Central memory CD8-positive, alpha-beta T cell (primary cell): ENCODE measurements around the gene TAF8.
A peak's percentile ranks its signal among the peaks of the same experiment; 100 is the strongest.

Experiments
- ATAC-seq: fragments of 150-1000 bp; cut with Tn5 transposase; replicated peaks from 2 replicates; pipeline ENCODE4 v1.10.0; 2022; ENCODE audit warnings: mild to moderate bottlenecking, moderate FRiP score, moderate number of reproducible peaks; ENCODE audit not compliant: poor library complexity, severe bottlenecking; ENCODE audit errors: extremely low read depth
- DNase-seq, 2 donors: peaks; one replicate each; pipeline ENCODE4 v3.0.0; 2021; ENCODE audit warnings: low spot score in 2 of 2
- H3K27ac Mint-ChIP-seq: one replicate; pipeline ENCODE4 v1.8.0; 2022; ENCODE audit warnings: low read depth, mild to moderate bottlenecking, moderate library complexity, mixed read lengths
- H3K27me3 Mint-ChIP-seq: one replicate; pipeline ENCODE4 v1.8.0; 2022; ENCODE audit warnings: mixed read lengths
- H3K36me3 Mint-ChIP-seq: one replicate; pipeline ENCODE4 v1.8.0; 2022; ENCODE audit warnings: mild to moderate bottlenecking, moderate library complexity, mixed read lengths; ENCODE audit not compliant: insufficient read depth
- H3K4me1 Mint-ChIP-seq: one replicate; pipeline ENCODE4 v1.8.0; 2022; ENCODE audit warnings: mixed read lengths
- H3K4me3 Mint-ChIP-seq: one replicate; pipeline ENCODE4 v1.8.0; 2022; ENCODE audit warnings: mild to moderate bottlenecking, moderate library complexity, mixed read lengths
- H3K9me3 Mint-ChIP-seq: one replicate; pipeline ENCODE4 v1.8.0; 2022; ENCODE audit warnings: mixed read lengths

The TAF8 gene

DNA sequence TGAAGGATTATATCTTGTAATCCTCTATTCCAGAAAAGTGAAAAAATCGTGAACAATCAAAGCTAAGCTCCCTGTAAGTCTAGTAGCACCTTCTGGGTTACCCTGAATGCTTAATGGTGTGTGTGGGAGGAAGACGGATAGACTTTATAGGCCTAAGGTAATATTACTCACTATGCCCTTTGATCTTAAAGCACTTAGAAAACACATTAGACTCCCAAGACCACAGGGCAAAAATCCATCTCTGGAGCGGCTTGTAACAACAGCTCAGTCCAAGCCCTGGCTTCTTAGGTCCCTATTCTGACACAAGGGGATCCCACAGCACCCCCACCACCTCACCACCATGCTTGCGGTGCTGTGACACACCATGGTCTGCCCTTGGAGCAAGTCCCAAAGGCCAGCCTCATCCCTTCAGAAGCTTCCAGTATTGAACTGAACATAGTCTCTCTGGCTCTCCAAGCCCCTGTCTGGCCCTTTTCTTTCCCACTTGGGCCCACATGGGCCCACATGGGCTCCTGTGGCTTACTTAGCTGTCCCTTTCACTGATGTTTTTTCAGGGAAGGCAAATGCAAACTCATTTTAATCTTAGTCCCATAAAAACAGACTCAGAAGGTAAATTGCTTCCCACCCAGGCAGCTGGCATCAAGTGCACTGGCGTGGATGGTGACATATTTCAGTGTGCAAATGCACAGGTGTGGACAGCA lies 63.8 kb downstream of the TAF8 start:
- H3K27me3 Mint-ChIP-seq: peaks cover 17% of the 10 kb centered on the region
- no peaks in the 10 kb centered on the region for H3K36me3 Mint-ChIP-seq
- no peak for DNase-seq
- H3K4me1 Mint-ChIP-seq: no peaks in the 10 kb centered on the region
- H3K9me3 Mint-ChIP-seq: no peaks in the 10 kb centered on the region
- no peak for ATAC-seq
- H3K27ac Mint-ChIP-seq: no peak overlapping the region
- H3K4me3 Mint-ChIP-seq: no peak overlapping the region

DNA sequence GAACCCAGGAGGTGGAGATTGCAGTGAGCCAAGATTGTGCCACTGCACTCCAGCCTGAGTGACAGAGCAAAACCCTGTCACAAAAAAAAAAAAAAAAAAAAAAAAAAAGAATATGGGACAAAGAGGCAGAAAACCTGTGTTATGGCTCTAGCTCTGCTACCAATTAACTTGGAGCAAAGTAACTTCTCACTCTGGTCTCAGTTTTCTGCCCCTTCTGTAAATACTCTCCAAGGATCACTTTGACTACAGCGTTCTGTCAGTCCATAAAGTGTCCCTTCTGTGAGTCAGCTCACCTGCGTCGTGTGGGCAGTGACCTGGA lies 67.5 kb downstream of the TAF8 start:
- Mint-ChIP-seq H3K27ac (no peak overlapping the region), H3K9me3 (no peaks in the 10 kb centered on the region), H3K27me3 (peaks cover 17% of the 10 kb centered on the region), H3K4me3 (no peak overlapping the region), H3K36me3 (no peaks in the 10 kb centered on the region), H3K4me1 (no peaks in the 10 kb centered on the region)
- DNase-seq (no peak), ATAC-seq (no peak)

DNA sequence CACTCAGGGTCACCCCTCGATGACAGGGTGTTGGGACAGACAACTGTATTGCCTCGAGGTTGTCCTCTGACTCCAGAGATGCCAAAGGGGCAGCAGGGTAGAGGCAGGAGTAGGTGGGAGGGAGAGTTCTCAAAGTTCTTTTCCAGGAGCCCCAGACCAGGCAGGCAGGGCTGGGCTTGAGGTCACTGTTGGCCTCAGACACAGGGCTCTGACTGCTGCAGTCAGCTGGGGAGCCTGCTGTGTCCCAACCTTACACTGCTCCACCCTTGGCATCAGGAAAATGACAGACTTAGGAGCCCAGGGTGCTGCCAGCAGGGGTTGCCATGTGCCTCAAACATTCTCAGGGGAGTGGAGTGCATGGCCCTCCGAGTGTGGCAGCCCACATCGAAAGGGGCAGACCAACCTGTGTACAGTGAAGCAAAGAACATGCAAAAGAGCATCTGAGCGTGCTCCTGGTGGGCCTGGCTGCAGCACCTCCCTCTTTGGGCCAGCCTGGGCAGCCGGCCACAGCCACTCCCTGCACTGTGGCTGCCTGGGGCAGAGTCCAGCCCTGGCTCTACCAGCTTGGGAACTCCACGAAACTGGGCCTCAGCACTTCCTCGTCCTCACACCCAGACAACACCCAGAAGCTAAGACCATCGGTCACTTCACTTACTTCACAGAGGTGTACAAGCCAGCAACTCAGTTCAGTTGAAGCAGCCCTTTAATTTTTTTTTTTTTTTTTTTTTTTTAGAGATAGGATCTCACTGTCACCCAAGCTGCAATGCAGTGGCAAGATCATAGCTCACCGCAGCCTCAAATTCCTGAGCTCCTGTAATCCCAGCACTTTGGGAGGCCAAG lies 68.1 kb downstream of the TAF8 start:
- peaks cover 17% of the 10 kb centered on the region for H3K27me3 Mint-ChIP-seq
- H3K4me1 Mint-ChIP-seq: no peaks in the 10 kb centered on the region
- no peak overlapping the region for H3K27ac Mint-ChIP-seq
- no peak overlapping the region for H3K4me3 Mint-ChIP-seq
- no peaks in the 10 kb centered on the region for H3K36me3 Mint-ChIP-seq
- ATAC-seq (no peak), DNase-seq (no peak)
- no peaks in the 10 kb centered on the region for H3K9me3 Mint-ChIP-seq

DNA sequence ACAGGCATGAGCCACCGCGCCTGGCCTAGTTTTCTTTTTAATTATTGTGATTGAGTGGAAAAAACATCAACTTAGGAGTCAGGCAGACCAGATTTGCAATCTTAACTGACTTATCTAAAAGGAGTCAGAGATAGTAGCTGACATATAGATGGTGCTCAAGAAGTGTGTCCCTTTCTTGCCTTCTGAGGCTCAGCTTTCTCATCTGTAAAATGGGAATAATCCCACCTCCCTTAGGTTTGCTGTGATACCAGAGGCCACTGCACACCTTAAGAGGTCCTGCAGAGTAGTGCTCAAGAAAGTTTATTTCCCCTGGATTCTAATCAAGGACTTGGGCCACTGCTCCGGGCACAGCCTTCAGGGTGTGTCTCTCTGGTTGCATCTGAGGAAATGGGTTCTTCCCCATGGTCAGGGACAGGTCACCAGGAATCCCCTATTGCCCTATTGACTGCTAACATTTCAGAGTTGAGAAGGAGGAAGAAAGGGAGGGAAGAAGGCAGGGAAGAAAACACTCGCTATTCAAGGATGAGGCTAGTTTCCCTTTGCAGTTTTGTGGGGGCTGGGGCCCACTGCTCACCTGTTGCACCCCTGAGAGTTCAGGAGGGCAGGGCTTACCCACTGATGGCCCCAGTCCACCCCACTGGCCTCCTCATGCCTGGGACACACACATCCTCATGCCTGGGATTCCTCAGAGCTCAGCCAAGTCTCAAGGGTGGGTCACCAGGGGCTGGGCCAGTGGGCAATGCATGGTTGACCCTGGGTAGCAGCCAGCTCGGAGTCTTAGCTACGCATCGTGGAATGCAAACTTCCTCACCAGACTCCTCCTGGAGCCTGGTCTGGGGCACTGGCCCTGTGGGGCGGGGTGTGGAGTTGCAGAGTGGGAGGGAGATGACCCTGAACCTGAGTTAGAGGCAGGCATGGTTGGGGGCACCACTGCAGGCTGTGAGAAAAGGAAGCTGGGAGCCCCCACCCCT lies 70.9 kb downstream of the TAF8 start:
- no peak for DNase-seq
- no peak overlapping the region for H3K27ac Mint-ChIP-seq
- no peaks in the 10 kb centered on the region for H3K36me3 Mint-ChIP-seq
- H3K9me3 Mint-ChIP-seq: no peaks in the 10 kb centered on the region
- no peak for ATAC-seq
- no peak overlapping the region for H3K4me3 Mint-ChIP-seq
- H3K4me1 Mint-ChIP-seq: no peaks in the 10 kb centered on the region
- H3K27me3 Mint-ChIP-seq: peaks cover 13% of the 10 kb centered on the region

DNA sequence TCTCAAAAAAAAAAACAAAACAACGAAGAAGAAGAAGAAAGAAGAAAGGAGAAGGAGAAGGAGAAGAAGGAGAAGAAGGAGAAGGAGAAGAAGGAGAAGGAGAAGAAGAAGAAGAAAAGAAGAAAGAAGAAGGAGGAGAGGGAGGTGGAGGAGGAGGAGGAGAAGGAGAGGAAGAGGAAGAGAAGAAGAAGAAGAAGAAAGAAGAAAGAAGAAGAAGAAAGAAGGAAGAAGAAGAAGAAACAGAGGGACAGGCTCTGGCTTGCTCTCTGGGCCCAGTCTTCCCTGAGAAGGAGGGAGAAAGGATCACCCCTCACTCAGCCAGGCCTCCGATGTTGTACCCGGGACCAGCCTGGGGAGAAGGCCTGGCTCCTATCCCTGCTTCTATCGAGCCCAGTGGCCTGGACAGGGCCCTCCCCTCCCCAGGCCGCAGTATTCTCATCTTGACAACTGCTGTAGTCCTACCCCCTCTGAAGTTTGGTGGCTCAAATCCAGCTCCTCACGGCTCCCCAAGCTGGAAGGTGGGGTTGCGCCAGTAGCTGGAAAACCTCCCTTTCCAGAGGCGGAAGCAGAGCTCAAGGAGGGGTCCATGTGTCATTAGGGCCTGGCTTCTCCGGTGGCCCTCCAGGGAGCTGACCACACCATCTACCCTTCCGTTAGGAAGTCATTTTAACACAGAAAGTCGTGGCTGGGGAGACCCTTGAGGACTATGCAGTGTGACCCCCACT lies 73.2 kb downstream of the TAF8 start:
- ATAC-seq (no peak), DNase-seq (no peak)
- Mint-ChIP-seq H3K9me3 (no peaks in the 10 kb centered on the region), H3K4me3 (no peak overlapping the region), H3K36me3 (no peaks in the 10 kb centered on the region), H3K4me1 (no peaks in the 10 kb centered on the region), H3K27me3 (no peaks in the 10 kb centered on the region), H3K27ac (peak overlapping the region; percentile 34)

DNA sequence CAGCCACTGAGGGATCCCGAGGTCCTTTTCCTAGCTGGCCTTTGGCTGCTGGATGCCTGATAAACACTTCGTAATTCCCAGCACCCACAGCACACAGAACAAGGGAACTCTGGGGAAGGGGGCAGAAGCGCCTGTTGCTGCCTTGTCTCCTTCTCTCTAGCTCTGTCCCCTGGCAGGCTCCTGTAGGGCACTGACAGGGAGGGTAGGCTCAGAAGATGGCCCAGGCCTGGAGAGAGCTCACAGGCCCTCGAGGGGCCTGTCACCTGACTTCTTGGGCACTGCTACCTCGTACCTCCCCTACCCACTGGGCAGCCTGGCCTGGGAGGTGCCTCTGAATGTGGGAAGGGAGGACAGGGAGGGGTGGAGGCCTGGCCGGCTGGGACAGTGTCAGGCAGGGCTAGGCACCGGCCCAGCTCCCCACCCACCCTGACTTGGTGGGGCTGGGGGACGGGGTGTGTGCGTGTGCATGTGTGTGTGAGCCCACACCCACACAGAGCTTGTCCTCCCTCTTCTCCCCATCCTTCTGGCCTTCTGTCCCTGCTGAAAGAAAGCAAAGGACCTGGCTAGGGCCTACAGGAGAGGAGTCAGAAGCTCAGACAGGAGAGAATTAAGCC lies 74.0 kb downstream of the TAF8 start:
- H3K36me3 Mint-ChIP-seq: no peaks in the 10 kb centered on the region
- no peaks in the 10 kb centered on the region for H3K27me3 Mint-ChIP-seq
- ATAC-seq: no peak
- H3K4me1 Mint-ChIP-seq: no peaks in the 10 kb centered on the region
- DNase-seq: no peak
- no peaks in the 10 kb centered on the region for H3K9me3 Mint-ChIP-seq
- H3K4me3 Mint-ChIP-seq: no peak overlapping the region
- no peak overlapping the region for H3K27ac Mint-ChIP-seq

DNA sequence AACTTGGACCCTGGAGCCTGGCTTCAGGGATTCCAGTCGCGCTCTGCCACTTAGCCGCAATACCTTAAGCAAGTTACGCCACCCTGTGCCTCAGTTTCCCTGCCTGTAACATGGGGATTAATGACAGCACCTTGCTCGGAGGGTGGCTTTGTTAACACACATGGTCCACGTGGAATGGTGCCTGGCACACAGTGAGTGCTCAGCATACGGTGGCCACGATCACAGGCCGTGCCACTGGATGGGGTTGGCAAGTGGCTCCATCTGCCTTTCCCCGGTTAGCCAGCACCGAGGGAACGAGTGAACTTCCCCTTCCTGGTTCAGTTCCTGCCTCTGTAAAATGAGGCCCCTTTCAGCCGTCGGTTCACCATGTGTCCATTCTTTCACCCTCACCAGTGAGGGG lies 74.9 kb downstream of the TAF8 start:
- Mint-ChIP-seq H3K4me3 (no peak overlapping the region), H3K36me3 (no peaks in the 10 kb centered on the region), H3K27me3 (peaks cover 4% of the 10 kb centered on the region), H3K27ac (no peak overlapping the region), H3K9me3 (no peaks in the 10 kb centered on the region), H3K4me1 (no peaks in the 10 kb centered on the region)
- ATAC-seq (no peak), DNase-seq (no peak)

DNA sequence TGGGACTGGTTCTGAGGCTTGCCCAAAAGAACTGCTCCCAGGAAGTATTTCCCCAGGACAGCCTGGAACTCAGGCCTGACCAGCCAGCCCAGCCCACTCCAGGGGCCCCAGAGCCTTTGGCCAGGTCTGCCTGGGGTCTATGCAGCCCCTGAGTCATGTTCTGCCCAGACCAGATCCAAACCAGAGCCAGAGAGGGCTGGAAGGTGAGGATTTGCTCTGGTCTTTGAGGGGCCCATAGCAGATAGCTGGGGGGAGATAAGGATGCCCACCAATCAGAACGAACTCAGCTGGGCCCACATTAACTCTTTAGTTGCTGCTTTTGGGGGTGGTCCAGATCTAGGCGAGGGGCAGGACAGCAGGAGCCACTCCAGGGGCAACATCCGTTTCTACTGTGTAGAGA lies 75.3 kb downstream of the TAF8 start:
- no peak overlapping the region for H3K4me3 Mint-ChIP-seq
- no peaks in the 10 kb centered on the region for H3K9me3 Mint-ChIP-seq
- H3K27ac Mint-ChIP-seq: no peak overlapping the region
- peaks cover 9% of the 10 kb centered on the region for H3K27me3 Mint-ChIP-seq
- DNase-seq: no peak
- H3K36me3 Mint-ChIP-seq: no peaks in the 10 kb centered on the region
- H3K4me1 Mint-ChIP-seq: no peaks in the 10 kb centered on the region
- ATAC-seq: no peak

DNA sequence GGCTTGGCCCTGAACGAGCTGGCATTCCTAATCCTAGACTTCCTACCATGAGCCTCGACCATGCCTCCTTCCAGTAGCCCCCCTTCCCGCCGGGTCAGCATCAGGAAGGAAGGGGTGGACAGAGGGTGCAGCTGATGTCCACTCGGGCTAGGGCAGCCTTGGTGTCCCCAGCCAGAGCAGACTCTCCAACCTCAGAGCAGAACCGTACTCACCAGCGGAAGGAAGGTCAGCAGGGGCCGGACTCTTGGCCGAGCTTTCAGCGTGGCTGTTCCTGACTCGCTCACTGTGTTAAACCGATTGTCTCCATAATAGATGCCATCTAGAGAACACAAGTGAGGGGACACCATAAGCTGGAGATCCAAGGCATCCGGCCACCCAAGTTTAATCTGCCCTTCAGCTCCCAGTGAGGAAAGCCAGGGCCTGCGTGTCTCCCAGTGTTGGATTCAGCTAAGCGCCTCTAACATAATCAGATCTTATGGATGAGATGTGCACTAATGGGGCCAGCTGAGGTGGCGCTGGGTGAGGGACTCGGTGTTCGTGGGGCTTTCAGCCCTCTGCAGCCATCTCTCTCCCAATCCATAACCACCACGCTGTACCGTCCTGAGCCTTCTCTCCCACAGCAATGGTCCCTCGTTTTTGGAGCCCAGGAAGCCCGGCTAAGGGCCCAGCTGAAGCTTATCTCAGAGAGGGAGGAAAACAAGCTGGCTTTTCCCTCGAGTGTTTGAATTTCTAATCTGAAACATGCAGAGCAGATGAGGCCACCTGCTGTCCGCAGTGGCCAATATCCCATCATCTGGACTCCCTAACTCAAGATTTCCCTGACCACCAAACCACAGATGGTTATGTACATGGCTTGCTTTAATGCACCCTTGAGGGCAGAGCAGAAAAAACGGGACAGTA lies 78.4 kb downstream of the TAF8 start:
- no peaks in the 10 kb centered on the region for H3K4me1 Mint-ChIP-seq
- H3K36me3 Mint-ChIP-seq: no peaks in the 10 kb centered on the region
- ATAC-seq: no peak
- no peak overlapping the region for H3K27ac Mint-ChIP-seq
- H3K4me3 Mint-ChIP-seq: no peak overlapping the region
- peaks cover 18% of the 10 kb centered on the region for H3K27me3 Mint-ChIP-seq
- no peaks in the 10 kb centered on the region for H3K9me3 Mint-ChIP-seq
- no peak for DNase-seq

DNA sequence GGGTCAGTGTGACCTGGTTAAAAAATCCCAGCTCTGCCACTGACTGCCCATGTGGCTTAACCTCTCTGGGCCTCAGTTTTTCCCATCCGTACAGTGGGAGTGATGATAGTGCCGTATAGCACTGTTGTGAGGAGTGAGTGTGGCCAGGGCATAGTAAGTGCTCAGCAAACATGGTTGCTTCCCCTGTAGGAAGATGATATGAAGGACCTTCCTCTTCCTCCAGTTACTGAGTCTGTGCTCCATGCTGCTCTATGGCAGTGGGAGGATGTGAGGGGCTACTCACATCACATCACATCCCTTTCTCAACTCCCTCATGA lies 79.0 kb downstream of the TAF8 start:
- Mint-ChIP-seq H3K36me3 (no peaks in the 10 kb centered on the region), H3K4me1 (no peaks in the 10 kb centered on the region), H3K4me3 (no peak overlapping the region), H3K27ac (no peak overlapping the region), H3K9me3 (no peaks in the 10 kb centered on the region), H3K27me3 (peaks cover 18% of the 10 kb centered on the region)
- no peak for DNase-seq
- no peak for ATAC-seq

DNA sequence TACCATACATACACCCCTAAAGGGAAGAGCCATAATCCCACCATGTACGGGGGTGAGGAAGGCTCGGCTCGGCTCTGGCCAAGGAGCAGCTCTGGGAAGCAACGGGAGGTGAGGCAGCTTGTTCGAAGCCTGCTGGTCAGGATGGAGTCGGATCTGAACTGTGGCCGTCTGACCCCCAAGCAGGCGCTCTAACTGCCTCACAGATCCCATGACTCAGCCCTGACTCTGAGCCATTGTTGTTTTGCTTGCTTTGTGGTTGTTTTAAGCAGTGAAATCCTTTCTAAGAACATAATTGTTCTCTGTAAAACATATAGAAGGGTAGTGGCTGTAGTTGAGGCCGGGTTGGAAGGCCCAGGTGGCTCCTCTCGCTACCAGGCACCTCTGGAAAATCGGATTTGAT lies 81.2 kb downstream of the TAF8 start:
- Mint-ChIP-seq H3K4me3 (no peak overlapping the region), H3K27ac (peak overlapping the region; percentile 51), H3K27me3 (peaks cover 18% of the 10 kb centered on the region), H3K4me1 (peaks cover 2% of the 10 kb centered on the region), H3K9me3 (no peaks in the 10 kb centered on the region), H3K36me3 (no peaks in the 10 kb centered on the region)
- DNase-seq (no peak), ATAC-seq (no peak)
